HT1080 (cell line): Measurements from ENCODE around the gene PAK6. TPM values are rescaled to one million over a fixed set of nuclear protein-coding genes. Genes with fewer than 3 reads are reported as not detected.
A peak's percentile ranks its signal among the peaks of the same experiment; 100 is the strongest.

Experiments used
- DNase-seq: peaks from one replicate; pipeline ENCODE4 v3.0.0-alpha.2; 2015; ENCODE audit warnings: low read depth
- total RNA-seq: library from RNA; depleted of rRNA; stranded (reverse); fragments of >200 nt; shearing (Covaris generic); gene quantifications from 2 replicates; pipeline ENCODE4 v1.2.3, GENCODE V29; 2014

The PAK6 gene
- total RNA-seq, 1 experiment from 2014 or later: 0.02 TPM

DNA sequence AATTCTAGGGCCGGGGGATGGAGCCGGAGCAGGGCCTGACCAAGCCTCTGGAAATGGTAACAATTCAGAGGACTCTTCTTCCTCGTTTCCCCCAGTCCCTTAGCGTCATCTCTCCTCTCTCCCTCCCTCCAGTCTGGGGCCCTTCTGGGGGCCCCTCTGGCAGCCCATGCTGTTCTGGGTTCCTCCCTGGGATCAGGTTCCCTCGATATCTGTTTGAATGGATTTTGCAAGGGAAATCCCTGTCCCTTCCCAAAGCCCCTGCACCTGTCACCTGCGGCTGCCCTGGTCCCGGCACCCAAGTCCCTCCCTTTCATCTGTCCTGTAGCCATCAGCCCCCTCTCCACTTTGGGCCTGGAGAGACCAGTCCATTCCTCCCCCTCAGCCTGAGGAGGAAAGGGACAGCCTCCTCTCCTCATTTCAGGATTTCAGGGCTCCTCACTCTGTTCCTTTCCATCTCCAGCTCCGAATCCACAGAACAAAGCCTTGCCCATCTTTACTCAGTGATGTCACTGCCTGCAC, 70.5 kb downstream of the PAK6 start:
- no peak for DNase-seq

DNA sequence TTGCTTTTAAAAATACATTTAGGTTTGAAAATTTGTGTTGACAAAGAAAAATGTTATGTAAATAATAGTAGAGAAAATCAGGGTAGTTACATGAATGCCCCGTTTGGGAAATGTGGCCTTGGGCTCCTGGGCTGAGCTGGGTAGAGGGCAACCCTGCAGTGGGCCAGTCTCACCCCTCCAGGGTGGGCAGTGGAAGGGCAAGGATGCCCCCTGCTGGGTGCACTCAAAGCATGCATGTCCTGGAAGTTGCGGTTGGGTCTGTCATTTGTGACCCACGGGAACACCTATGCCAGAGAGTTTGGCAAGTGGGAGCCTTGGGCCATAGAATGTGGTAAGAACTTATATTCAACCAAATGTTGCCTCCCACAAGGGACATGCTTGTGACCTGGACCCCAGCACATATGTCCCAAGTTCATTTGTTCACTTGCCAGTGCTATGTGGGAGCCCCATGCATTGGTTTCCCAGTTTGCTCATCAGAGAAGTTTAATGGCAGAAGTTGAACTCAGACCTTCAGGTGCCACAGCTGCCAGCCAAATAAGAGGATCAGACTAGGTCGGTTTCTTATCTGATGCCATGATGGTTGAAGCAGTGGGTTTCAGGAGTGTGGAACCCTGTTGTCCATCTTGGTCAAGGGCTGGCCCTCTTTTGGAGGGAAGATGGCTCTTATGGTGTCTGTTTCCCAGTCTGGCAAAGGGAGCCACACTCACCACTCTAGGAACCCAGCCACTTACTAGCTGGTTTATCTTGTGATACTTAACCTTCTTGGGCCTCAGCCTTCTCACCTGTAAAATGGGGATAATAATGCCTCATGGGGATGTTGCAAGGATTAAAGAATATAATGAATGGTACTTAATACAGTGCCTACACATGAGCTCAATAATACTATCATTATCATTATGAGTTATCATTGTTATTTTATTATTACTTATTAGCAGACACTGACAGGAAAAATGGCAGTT, 71.4 kb downstream of the PAK6 start:
- peak; percentile 42 for DNase-seq

DNA sequence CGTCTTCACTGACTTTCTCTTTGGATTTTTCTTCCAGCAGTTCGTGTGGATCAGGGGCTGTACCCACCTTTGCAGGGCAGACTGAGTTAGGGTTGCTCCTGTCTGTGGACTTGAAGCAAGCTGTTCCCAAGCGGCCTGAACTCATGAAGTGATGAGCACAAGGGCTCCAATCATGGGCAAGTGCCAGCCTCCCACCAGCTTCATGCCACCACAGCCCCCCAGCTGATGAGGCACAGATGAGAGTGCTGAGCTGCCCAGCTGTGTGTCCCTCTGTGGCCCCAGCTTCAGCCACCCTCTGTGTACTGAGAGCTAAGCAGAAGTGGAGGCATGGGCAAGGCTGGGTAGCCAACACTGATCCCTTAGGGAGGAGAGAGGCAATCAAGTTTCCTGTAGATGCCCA, 72.1 kb downstream of the PAK6 start:
- no peak for DNase-seq

- DNase-seq: no peak
These were observed 73.7 kb downstream of the PAK6 start for GRCh38 chr15:40312370-40313158.

DNA sequence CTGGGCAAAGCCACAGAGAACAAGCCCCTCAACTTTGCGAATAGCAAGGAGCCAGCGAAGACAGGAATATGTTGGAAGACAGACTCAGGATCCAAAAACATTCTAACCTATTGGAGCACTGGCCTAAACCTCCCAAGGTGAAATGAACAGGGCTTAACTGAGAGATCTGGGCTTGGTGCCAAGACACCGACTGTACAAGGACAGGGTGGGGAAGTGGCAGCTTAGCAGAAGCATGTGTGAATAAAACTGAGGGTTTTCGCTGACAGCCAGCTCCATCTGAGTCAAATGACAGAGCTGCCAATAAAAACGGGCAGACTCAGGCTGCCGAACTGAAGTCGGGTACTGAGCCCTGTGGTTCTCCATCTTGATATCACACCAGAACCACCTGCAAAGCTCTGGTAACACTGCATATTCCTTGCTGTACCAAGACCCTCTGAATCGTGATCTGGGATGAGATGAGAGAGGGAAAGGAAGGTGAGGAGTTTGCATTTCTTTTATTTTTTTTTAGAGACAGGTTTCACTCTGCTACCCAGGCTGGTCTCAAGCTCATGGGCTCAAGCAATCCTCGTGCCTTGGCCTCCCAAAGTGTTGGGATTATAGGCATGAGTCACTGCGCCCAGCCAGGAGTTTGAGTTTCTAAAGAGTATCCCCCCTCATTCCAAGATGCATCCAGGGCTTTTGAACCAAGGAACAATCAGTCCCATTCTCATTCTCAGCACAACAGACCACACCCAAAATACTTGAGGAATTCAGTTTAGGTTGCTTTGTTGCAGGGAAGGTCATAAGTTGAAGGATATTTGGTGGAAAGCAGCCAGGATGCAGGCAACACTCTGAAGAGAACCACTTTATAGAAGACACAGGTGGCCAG, 74.9 kb downstream of the PAK6 start:
- peak; percentile 73 for DNase-seq

- DNase-seq: peak; percentile 87
These were observed 75.9 kb downstream of the PAK6 start for GRCh38 chr15:40314723-40315276.

- DNase-seq: no peak
These were observed 78.1 kb downstream of the PAK6 start for GRCh38 chr15:40316931-40317330.

- DNase-seq: no peak
These were observed 78.7 kb downstream of the PAK6 start for GRCh38 chr15:40317580-40317979.

GRCh38 chr15:40320409-40320808, 81.5 kb downstream of the PAK6 start:
- no peak for DNase-seq

- peak; percentile 44 for DNase-seq
These were observed 82.1 kb downstream of the PAK6 start for GRCh38 chr15:40320931-40321371.

- no peak for DNase-seq
These were observed 83.8 kb downstream of the PAK6 start for GRCh38 chr15:40322531-40323238.

DNA sequence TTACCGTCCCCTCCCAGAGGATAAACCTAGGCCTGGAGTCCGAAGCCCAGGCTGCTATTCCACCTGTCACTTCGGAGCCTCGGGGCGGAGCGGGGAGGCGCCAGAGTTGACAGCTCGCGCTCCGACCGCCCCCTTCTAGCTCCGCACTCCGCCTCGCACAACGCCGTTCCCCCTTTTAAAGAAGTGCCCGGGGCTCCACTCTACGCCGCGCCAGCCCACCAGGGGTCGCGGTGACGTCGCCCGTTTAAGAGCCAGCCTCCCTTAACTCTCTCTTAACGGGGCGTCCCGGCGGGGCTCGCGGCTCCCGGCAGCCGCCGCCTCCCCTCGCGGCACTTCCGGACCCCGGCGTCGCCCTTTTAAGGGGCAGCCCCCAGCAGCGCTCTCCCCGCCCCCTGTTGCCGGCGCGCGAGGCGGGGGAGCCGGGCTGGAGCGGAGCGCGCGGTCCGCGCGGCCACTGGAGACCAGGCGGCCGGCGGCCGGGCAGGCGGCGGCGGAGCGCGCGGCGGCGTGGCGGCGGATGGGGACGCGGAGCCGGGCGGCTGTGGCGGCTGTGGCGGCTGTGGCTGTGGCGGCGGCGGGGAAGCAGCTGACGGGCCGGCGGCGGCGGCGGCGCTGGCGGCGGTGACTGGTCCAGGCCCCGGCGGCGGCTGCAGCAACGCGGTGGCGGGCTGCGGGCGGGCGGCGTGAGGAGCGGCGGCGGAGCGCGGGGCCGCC, 84.5 kb downstream of the PAK6 start, which contains the start of gene INAFM2:
TSS of gene INAFM2 (plus strand) at position 454 of the 714 bp plus-strand sequence. CDS start 364 bp downstream, outside the sequence.
- peak; percentile 95 for DNase-seq

GRCh38 chr15:40323953-40324937, 85.4 kb downstream of the PAK6 start:
- no peak for DNase-seq

- no peak for DNase-seq
These were observed 86.3 kb downstream of the PAK6 start for GRCh38 chr15:40325188-40325587.

- DNase-seq: no peak
These were observed 86.8 kb downstream of the PAK6 start for GRCh38 chr15:40325700-40326099.
